ENCODE results near the gene OSM.

Gene OSM

DNA sequence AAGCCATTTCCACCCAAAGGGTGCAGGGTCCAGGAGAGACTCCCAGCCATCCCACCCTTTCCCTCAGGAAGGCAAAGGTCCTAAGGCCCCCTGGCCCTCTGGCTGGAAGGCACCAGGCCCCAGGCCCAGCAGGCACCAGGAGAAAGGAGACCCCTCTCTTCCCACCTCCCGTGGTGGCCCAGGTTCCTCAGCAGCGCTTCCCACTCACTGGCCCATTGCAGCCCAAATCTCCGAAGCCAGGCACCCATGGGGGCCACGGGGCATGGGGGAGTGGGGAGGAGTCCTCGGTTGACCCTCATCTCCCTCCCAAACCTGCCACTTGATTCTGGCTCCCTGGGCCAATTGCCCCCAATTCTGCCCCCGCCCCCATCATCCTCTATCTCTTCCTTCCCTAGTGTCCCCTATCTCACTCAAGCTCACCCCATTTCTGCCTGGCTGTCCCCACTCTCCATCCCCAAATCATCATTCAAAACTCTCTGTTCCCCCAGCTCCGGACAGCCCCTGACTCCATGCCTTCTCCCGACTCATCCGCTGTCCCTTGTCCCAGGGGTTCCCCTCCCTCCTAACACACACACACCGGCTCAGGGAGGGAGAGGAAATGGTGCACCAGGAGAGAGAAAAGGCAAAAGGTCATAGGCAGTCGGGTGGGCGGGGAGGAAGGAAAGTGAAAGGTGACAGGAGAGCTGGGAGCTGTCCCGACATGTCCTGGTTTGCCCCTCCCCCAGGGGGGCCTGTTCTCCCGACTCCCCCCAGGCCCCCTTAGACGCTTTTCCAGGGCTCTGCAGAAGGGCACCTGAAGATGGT lies 21.3 kb downstream of the OSM start:
- Histone ChIP-seq H3K36me3 (ENCODE audit: insufficient read depth, low read length) (no peaks in the 10 kb centered on the region), H3K4me3 (ENCODE audit: low read depth, low read length, poor library complexity, severe bottlenecking) (no peak overlapping the region), H3K9me2 (ENCODE audit: low read depth, low read length) (no peaks in the 10 kb centered on the region), H3K9me3 (ENCODE audit: low read length) (no peaks in the 10 kb centered on the region), H3K4me2 (ENCODE audit: low read length) (no peak overlapping the region), H3K79me2 (ENCODE audit: insufficient read depth, low read length) (no peaks in the 10 kb centered on the region), H3K4me1 (ENCODE audit: insufficient read depth, low read length, severe bottlenecking) (no peaks in the 10 kb centered on the region), H4K20me1 (ENCODE audit: insufficient read depth, low read length) (no peaks in the 10 kb centered on the region), H3K27me3 (ENCODE audit: insufficient read depth, low read length) (peaks cover 14% of the 10 kb centered on the region; the same call in 1 of the 2 replicates), H3K9ac (ENCODE audit: low read length) (no peak overlapping the region), H3F3A (ENCODE audit: insufficient read depth, low read length) (no peaks in the 10 kb centered on the region), H3K27ac (ENCODE audit: low read depth, low read length, poor library complexity, severe bottlenecking) (no peak overlapping the region), H2AFZ (ENCODE audit: low read length) (no peak overlapping the region)
- TF ChIP-seq, protein P1, sequence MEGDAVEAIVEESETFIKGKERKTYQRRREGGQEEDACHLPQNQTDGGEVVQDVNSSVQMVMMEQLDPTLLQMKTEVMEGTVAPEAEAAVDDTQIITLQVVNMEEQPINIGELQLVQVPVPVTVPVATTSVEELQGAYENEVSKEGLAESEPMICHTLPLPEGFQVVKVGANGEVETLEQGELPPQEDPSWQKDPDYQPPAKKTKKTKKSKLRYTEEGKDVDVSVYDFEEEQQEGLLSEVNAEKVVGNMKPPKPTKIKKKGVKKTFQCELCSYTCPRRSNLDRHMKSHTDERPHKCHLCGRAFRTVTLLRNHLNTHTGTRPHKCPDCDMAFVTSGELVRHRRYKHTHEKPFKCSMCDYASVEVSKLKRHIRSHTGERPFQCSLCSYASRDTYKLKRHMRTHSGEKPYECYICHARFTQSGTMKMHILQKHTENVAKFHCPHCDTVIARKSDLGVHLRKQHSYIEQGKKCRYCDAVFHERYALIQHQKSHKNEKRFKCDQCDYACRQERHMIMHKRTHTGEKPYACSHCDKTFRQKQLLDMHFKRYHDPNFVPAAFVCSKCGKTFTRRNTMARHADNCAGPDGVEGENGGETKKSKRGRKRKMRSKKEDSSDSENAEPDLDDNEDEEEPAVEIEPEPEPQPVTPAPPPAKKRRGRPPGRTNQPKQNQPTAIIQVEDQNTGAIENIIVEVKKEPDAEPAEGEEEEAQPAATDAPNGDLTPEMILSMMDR (IDR thresholded peaks at IDR 0.05; ENCODE audit: low read length) = no peak
- TF ChIP-seq EZH2 (IDR thresholded peaks at IDR 0.05; ENCODE audit: borderline replicate concordance, low read length) = no peak

DNA sequence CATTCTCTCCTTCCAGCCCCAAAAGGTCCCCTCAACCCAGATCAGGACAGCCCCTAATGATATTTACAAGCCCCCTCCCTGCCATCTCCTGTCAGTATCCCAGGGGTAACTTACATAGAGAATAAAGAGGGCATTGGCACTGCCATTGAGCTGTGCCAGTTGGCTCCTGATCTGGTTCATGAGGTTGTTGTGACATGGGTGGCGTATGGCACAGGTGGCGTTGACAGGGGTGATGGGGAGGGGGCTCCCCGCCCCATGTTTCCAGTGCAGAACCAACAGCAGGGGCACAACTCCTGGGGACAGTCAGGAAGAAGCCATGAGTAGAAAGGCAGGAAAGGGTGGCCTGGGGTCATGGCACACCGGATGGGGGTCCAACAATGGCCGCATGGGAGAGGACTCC lies 22.0 kb downstream of the OSM start:
- no peaks in the 10 kb centered on the region for H3K9me3 ChIP-seq (ENCODE audit: low read length)
- no peak overlapping the region for H2AFZ ChIP-seq (ENCODE audit: low read length)
- H3K9me2 ChIP-seq (ENCODE audit: low read depth, low read length) = no peaks in the 10 kb centered on the region
- H3K9ac ChIP-seq (ENCODE audit: low read length) = no peak overlapping the region
- H3K4me1 ChIP-seq (ENCODE audit: insufficient read depth, low read length, severe bottlenecking) = no peaks in the 10 kb centered on the region
- H4K20me1 ChIP-seq (ENCODE audit: insufficient read depth, low read length) = no peaks in the 10 kb centered on the region
- no peak overlapping the region for H3K4me3 ChIP-seq (ENCODE audit: low read depth, low read length, poor library complexity, severe bottlenecking)
- H3K27me3 ChIP-seq (ENCODE audit: insufficient read depth, low read length) = peaks cover 14% of the 10 kb centered on the region; the same call in 1 of the 2 replicates
- H3K36me3 ChIP-seq (ENCODE audit: insufficient read depth, low read length) = no peaks in the 10 kb centered on the region
- no peaks in the 10 kb centered on the region for H3F3A ChIP-seq (ENCODE audit: insufficient read depth, low read length)
- H3K27ac ChIP-seq (ENCODE audit: low read depth, low read length, poor library complexity, severe bottlenecking) = no peak overlapping the region
- no peak overlapping the region for H3K4me2 ChIP-seq (ENCODE audit: low read length)
- TF ChIP-seq EZH2 (IDR thresholded peaks at IDR 0.05; ENCODE audit: borderline replicate concordance, low read length) = no peak
- TF ChIP-seq, protein P1 (IDR thresholded peaks at IDR 0.05; ENCODE audit: low read length) = no peak
- H3K79me2 ChIP-seq (ENCODE audit: insufficient read depth, low read length) = no peaks in the 10 kb centered on the region

DNA sequence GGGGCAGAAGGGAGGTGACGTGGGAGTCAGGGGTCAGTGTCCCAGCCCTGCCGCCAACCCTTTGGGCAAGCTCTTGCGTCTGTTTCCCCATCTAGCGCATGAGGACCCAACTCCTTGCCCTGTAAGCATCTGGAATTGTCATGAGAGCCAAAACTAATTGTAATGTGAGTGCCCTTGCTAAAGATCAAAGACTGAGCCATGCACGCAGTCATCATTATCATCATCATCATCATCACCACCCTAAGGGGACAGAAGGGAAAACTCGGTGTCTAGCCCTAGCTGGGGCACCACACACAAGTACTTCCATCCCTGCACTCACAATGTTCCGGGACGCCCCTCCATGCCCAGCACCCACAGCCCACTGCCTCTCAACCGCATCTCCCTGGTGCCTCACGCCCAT lies 22.6 kb downstream of the OSM start:
- no peaks in the 10 kb centered on the region for H3K79me2 ChIP-seq (ENCODE audit: insufficient read depth, low read length)
- no peak overlapping the region for H3K4me2 ChIP-seq (ENCODE audit: low read length)

More for the DNA sequence above, 22.6 kb downstream of the OSM start:
- no peaks in the 10 kb centered on the region for H3K9me2 ChIP-seq (ENCODE audit: low read depth, low read length)
- no peaks in the 10 kb centered on the region for H3K36me3 ChIP-seq (ENCODE audit: insufficient read depth, low read length)
- no peaks in the 10 kb centered on the region for H4K20me1 ChIP-seq (ENCODE audit: insufficient read depth, low read length)
- no peaks in the 10 kb centered on the region for H3F3A ChIP-seq (ENCODE audit: insufficient read depth, low read length)
- H2AFZ ChIP-seq (ENCODE audit: low read length) = no peak overlapping the region
- H3K4me1 ChIP-seq (ENCODE audit: insufficient read depth, low read length, severe bottlenecking) = no peaks in the 10 kb centered on the region
- H3K27ac ChIP-seq (ENCODE audit: low read depth, low read length, poor library complexity, severe bottlenecking) = no peak overlapping the region
- no peak overlapping the region for H3K4me3 ChIP-seq (ENCODE audit: low read depth, low read length, poor library complexity, severe bottlenecking)
- no peak for TF ChIP-seq EZH2 (IDR thresholded peaks at IDR 0.05; ENCODE audit: borderline replicate concordance, low read length)
- TF ChIP-seq, protein P1 (IDR thresholded peaks at IDR 0.05; ENCODE audit: low read length) = no peak
- no peak overlapping the region for H3K9ac ChIP-seq (ENCODE audit: low read length)
- no peaks in the 10 kb centered on the region for H3K9me3 ChIP-seq (ENCODE audit: low read length)
- peaks cover 14% of the 10 kb centered on the region; the same call in 1 of the 2 replicates for H3K27me3 ChIP-seq (ENCODE audit: insufficient read depth, low read length)
